NK-92 (cell line): ENCODE data around the gene RAP1GAP.

Experiments used
- DNase-seq: peaks from one replicate; lab custom pipeline; 2025; ENCODE audit not compliant: unreplicated experiment; lab: John Stamatoyannopoulos, UW

Gene RAP1GAP

DNA sequence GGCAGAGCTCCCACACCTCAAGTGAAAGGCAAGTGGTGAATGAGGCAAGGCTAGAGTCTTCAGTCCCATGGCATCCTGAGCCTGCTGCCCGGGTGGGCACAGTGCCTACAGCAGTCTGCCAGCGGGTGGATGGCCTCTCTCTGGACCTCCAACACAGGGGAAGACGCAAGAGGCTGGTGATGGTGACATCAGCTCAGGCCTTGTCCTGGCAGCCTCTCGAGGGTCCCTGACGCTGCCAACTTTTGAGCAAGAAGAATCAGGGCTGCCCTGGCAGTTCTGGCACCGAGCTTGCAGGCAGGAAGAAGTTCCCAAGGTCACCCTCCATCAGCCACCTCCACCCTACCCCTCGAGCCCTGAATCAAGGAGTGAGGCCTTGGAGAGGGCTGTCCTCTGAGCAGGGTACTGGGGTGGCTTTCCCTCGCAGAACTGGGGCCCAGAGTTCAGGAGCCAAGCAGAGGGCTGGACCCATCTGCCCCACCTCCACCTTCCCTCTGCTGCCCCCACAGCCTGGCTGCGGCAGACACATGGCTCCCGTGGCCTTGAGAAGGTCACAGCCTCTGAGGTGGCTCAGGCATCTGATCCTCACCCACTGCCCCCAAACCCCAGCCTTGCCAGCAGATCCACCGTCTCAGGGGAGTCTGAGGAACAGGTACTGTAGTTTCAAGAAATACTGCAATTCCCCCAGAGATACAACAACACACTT is 5.8 kb downstream of the RAP1GAP start:
- no peak for DNase-seq

DNA sequence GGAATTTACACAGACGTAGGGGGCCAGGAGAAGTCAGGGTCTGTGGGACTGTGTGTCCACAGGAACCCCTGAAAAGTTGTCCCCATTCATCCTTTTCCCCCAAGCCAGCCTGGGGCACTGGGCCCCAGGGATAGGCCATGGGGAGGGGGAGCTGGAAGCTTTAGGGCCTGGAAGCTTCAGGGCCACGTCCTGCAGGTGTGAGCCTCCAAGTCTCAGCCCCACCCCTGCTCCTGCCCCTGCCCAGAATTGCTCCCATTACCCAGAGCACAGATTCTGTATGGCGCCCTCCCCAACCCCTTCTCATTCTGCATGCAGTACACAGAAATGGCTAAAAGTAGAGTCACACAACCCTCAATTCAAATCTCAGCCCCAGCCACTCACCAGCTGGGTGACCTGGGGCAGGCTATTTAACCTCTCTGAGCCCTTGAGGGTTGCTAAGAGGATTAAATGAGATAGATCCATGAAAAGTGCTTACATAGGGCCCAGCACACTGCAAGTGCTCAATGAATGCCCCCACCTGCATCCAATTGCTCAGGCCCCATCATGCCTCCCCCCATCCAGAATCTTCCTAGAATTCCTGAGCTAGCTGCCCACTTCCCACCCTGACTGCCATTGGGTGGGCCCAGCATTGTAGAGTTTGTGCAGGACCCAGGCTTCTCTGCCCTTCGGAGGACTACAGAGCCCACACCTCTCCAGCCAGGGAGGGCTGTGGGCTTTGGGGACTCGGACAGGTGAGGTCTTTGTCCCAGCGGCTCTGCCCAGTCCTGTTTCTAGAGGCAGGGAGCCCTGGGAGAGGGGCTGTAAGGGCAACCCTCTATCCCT is 6.5 kb downstream of the RAP1GAP start:
- no peak for DNase-seq

DNA sequence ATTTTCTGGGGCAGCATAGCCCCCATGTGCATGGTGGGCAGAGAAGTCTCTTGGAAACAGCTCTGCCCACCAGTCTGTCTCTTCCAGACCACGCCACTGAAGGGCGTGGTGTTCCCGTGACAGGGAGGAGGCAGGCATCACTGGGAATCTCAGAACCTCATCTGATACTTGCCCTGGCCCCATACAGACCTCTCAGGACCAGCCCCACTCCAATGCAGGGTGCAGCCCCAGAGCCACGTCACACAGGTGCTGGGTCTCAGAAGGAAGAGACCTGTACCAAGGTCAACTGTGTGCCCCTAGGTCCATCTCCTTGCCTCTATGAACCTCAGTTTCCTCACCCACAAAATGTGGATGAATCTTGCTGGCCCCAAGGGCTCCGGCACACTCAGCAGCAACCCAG is 7.3 kb downstream of the RAP1GAP start:
- no peak for DNase-seq

DNA sequence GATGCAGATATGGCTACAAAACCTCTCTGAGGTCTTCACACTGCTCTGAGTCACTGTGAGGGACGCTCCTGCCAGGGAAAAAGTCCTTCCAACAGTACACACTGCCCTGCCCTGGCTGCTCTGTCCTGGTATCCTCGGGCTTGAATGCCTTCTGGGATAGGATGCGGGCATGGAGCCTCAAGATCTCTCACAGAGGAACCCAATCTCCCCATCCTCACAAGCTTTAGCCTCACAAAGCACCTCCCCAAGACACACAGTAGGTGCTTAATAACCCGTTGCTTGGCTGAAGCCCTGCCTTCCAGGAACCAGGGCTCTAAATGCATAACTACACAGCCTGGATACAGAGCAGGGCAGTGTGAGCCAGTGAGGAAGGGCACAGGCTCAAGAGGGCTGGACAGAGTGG is 9.2 kb downstream of the RAP1GAP start:
- no peak for DNase-seq

DNA sequence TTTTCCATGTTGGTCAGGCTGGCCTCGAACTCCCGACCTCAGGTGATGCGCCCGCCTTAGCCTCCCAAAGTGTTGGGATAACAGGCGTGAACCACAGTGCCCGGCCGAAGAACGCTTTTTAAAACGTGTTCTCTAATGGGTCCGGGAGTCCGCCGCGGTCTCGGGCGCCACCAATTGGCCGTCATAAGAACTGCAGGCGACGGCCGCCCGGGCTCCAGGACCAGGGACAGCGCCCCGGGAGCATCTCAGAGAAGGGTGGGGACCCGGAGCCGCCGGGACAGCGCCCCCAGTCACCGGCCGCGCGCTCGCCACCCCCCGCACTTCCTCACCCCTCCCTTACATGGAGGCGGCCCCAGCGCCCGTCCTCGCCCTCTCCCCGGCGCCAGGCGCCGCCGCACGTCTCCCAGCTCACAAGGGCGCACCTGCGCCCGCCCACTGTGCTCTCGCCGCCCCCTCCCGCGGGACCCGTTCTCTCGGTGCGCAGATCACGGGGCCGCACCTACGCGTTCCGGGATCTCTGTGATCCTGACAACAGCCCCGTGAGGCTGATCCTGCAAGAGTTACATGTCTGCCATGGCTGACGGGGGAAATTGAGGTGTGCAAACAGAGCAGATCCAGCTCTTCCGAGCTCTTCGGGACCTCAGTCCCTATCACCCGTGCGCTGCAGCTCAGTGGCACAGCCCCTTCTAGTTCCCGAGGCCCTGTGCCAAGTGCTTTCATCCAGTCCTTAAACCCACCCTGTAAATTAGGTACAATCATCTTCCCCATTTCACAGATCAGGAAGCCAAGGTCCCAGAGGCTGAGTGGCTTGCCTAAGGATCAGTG is 9.8 kb downstream of the RAP1GAP start:
- no peak for DNase-seq

- no peak for DNase-seq
These were observed 11.5 kb downstream of the RAP1GAP start for GRCh38 chr1:21657456-21658190.

DNA sequence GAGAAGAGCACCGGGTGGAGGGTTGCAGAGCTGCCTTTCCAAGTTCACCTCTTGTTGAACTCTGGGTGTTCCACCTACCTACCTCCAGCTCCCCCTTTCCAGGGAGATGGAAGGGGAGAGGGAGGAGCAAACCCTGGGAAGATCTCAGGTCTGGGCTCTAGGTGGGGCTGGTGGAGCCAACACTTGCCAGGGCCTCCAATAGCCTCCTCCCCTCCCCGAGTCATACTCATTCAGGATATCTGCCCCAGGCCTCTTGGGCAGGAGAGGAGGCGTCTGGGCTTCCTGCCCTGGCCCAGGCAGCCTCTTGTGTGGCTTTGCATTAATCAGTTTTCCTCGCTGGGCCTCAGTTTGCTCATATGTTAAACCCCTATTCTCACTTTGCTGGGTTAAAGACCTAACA is 13.4 kb downstream of the RAP1GAP start:
- DNase-seq, result no peak

DNA sequence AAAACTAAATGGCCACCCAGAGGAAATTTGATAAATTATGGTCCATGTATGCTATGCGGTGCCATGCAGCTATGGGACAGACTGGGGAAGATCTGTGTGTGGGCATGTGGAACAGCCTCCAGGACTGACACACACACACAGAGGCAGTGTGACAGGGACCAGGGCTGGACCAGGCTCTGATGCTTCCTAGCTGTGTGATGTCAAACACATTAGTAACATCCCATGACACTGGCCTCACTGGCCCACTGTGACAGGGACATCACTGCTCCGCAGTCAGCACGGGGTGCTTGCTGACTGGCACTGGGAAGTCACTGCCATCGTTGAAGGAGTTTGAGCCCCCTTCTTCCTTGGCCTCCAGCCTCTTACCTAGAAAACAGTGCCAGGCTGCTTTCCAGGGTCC is 13.9 kb downstream of the RAP1GAP start:
- DNase-seq, result no peak

GRCh38 chr1:21654209-21654608 is 14.9 kb downstream of the RAP1GAP start:
- DNase-seq, result no peak

- DNase-seq, result no peak
These were observed 15.4 kb downstream of the RAP1GAP start for GRCh38 chr1:21653744-21654100.

DNA sequence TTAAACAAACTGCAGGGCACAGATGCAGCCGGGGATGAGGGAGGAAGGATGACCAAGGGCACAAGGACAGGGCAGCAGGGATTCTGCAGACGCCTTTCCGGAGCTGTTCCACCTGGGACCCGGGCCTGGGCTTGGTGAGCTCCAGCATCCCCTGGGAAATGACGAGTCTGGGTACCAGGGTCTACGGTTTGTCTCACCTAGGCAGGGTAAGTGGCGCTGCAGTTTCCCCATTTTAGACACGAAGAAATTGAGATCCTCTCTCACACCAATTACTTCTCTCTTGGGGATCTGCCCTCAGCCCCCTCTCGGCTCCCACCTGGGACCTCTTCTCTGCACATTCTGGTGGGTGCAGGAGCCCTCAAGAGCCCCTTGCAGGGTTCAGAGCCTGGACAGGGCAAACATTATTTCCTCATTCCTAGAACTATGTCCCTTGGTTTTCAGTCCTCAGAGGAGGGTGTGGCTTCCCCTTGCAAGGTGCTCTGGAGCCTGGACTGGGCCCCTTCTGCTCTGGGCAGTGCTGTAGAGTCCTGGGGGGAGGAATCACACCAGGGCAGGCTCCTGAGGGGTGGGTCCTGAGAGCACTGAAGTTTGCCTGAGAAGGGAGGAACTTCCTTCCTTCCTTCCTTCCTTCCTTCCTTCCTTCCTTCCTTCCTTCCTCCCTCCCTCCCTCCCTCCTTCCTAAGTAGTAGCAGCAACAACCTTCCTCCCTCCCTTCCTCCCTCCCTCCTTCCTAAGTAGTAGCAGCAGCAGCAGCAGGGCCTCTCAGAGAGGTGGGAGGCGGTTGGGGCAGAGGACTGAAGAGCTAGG is 16.0 kb downstream of the RAP1GAP start:
- DNase-seq, result no peak

GRCh38 chr1:21652101-21652936 is 16.8 kb downstream of the RAP1GAP start:
- DNase-seq, result no peak

- no peak for DNase-seq
These were observed 17.7 kb downstream of the RAP1GAP start for GRCh38 chr1:21651214-21652042.

DNA sequence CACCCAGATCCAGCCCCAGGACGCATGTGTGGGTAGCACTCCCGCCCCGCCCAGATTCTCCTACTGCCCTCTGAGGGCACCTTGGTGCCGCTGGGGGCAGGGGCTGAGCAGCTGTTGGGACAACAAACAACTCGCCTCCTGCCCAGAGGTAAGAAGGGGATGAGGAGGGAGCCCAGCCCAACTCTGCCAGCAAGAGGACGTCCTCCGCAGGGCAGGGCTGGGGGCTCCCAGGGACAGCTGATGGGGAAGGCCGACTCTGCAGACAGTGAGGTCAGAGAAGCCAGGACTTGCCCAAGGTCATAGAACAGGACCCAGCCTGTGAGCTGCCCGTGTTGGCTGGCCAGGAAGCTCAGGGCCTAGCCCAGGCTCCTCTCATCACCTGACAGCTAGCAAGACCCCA is 18.8 kb downstream of the RAP1GAP start:
- no peak for DNase-seq

DNA sequence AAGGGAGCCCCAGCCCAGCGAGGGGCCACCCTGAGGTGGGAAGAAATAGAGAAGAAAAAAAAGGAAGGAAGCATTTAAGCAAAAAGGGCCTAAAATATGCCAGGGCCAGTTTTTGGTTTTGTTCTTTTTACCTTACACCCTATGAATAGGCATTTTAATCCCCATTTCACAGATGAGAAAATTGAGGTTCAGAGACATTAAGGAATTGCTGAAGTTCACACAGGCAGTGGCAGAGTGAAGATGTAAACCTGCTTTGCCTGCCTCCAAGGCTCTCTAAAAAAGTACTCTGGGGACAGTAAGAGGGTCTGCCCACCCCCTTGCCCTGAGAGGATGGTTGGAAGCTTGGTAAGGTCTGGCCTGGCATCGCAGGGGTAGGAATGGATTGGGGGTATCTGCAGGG is 19.8 kb downstream of the RAP1GAP start:
- DNase-seq, result no peak

DNA sequence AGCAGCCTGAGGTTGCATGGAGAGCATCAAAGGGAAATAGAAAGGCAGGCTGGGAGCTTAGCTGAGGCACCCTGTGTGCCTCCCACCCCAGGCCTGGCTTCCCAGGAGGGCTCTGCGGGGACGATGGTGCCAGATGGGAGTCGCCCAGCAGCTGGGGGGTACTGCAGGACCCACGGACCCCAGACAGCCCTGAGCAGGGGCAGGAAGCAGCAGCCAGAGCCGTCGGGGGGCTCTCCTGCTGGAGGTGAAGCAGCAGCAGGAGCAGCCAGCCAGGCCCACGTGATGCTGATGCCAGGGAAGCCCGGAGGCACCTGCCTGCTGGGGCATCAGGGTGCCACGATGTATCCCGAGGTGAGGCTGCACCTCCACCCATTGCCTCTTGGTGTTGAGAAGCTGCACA is 20.4 kb downstream of the RAP1GAP start:
- DNase-seq, result no peak

DNA sequence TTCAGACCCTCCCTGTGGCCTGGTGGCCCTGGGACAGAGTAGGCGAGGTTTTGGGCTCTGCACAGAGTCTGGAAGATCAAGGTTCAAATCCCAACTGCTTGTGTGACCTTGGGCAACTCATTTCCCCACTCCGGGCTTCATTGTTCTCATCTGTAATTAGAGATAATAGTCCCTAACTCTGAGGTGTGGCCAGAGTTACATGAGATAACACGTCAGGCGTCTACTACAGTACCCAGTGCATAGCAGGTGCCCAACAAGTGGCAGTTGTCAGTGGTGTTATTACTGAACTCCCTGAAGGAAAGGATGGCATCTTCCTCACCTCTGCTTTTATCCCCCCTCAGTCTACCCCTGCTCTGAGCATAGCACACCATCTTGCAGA is 20.8 kb downstream of the RAP1GAP start:
- DNase-seq, result no peak
